Fibroblast of the aortic adventitia (primary cell): ENCODE measurements around the gene AP2A2. TPM values are rescaled to one million over a fixed set of nuclear protein-coding genes. Genes with fewer than 3 reads are reported as not detected.

Source experiments
- DNase-seq: peaks from one replicate; pipeline ENCODE4 v3.0.0-alpha.2; 2010; ENCODE audit warnings: low read depth
- H3K4me3 ChIP-seq: 2 replicates; pipeline ENCODE4 v1.5.1; 2011; ENCODE audit warnings: low read depth, mild to moderate bottlenecking, control low read depth, low read length, moderate library complexity
- CTCF ChIP-seq: IDR thresholded peaks from 2 replicates; pipeline ENCODE4 v1.5.1; 2011; ENCODE audit warnings: mild to moderate bottlenecking, low read length, control low read depth, inconsistent platforms; ENCODE audit not compliant: insufficient read depth
- total RNA-seq: library from RNA; depleted of rRNA; stranded (reverse); fragments of >200 nt; gene quantifications from 2 replicates; pipeline ENCODE4 v1.2.3, GENCODE V29; 2012; ENCODE audit warnings: low replicate concordance

AP2A2 gene
- total RNA-seq, 1 donor = 72.9 TPM

GRCh38 chr11:908273-908672 lies 17.4 kb upstream of the AP2A2 start:
- H3K4me3 ChIP-seq = no peak overlapping the region
- no peak for DNase-seq
- TF ChIP-seq CTCF = no peak

GRCh38 chr11:909406-909805 lies 16.3 kb upstream of the AP2A2 start:
- peak overlapping the region; percentile 82 for H3K4me3 ChIP-seq
- TF ChIP-seq CTCF = no peak
- DNase-seq = no peak

- no peak for TF ChIP-seq CTCF
- H3K4me3 ChIP-seq = peak overlapping the region; percentile 82
- DNase-seq = no peak
Measured at GRCh38 chr11:910044-910588, 15.6 kb upstream of the AP2A2 start.

- no peak for TF ChIP-seq CTCF
- peak within 1 kb of the TSS; percentile 82 for H3K4me3 ChIP-seq
- DNase-seq = peak; percentile 64
Measured at GRCh38 chr11:910589-911030, 15.1 kb upstream of the AP2A2 start, which contains the start of gene CHID1. Gene CHID1, minus strand, starts transcription at chr11:910810. Its CDS starts 5,994 bp downstream, at chr11:904816.

- DNase-seq = peak; percentile 49
- no peak for TF ChIP-seq CTCF
- H3K4me3 ChIP-seq = peak overlapping the region; percentile 82
Measured at GRCh38 chr11:911031-911889, 14.4 kb upstream of the AP2A2 start.

GRCh38 chr11:911890-912219 lies 13.8 kb upstream of the AP2A2 start:
- DNase-seq = no peak
- no peak for TF ChIP-seq CTCF
- H3K4me3 ChIP-seq = peak overlapping the region; percentile 82

- TF ChIP-seq CTCF = no peak
Measured at GRCh38 chr11:912266-912665, 13.4 kb upstream of the AP2A2 start.

More at GRCh38 chr11:912266-912665, 13.4 kb upstream of the AP2A2 start:
- no peak overlapping the region for H3K4me3 ChIP-seq
- DNase-seq = no peak
